Activated CD4-positive, alpha-beta T cell treated with anti-CD3 and anti-CD28 coated beads for 36 hours (primary cell): ENCODE results near the gene UAP1L1. TPM values are rescaled to one million over a fixed set of nuclear protein-coding genes. Genes with fewer than 3 reads are reported as not detected.
A peak's percentile ranks its signal among the peaks of the same experiment; 100 is the strongest.

ENCODE experiments used
- ATAC-seq: fragments of 200-7000 bp; cut with Tn5 transposase; one replicate; pipeline ENCODE4 v1.10.0; 2021; ENCODE audit warnings: mild to moderate bottlenecking, moderate library complexity
- CTCF ChIA-PET: fragments of 350-600 bp; sonication (Branson Sonifier 250); formaldehyde crosslinking; loops from one replicate; lab custom pipeline; 2021; ENCODE audit warnings: antibody characterized with exemption; lab: Charles Lee
- POLR2A ChIA-PET: fragments of 350-600 bp; sonication (Branson Sonifier 250); formaldehyde crosslinking; loops from one replicate; lab custom pipeline; 2021; ENCODE audit warnings: antibody characterized with exemption, inconsistent platforms; lab: Charles Lee
- DNase-seq: peaks from one replicate; pipeline ENCODE4 v3.0.0-alpha.2; 2020
- H3K27ac Mint-ChIP-seq: one replicate; pipeline ENCODE4 v1.8.0; 2021; ENCODE audit warnings: mixed read lengths
- H3K27me3 Mint-ChIP-seq: one replicate; pipeline ENCODE4 v1.8.0; 2021; ENCODE audit warnings: mixed read lengths
- H3K36me3 Mint-ChIP-seq: one replicate; pipeline ENCODE4 v1.8.0; 2021; ENCODE audit warnings: low read depth, mixed read lengths
- H3K4me1 Mint-ChIP-seq: one replicate; pipeline ENCODE4 v1.8.0; 2021; ENCODE audit warnings: mixed read lengths
- H3K4me3 Mint-ChIP-seq: one replicate; pipeline ENCODE4 v1.8.0; 2021; ENCODE audit warnings: mild to moderate bottlenecking, moderate library complexity, mixed read lengths
- H3K9me3 Mint-ChIP-seq: one replicate; pipeline ENCODE4 v1.8.0; 2021; ENCODE audit warnings: low read depth, mixed read lengths
- intact Hi-C, 2 experiments: fragments of 100-400 bp; cut with DNase I in 1 of 2; cut with micrococcal nuclease in 1 of 2; formaldehyde crosslinking; loops; one replicate each; pipeline versions ENCODE4 v1.14.2 to v1.15.1; 2022 to 2024; cut with DNase I, micrococcal nuclease
- total RNA-seq, 2 experiments: library from RNA; stranded (reverse); gene quantifications; one replicate each; pipeline ENCODE4 v1.2.3, GENCODE V29; 2021

The UAP1L1 gene
- total RNA-seq, 2 experiments from 2014 or later: 12.5 to 14.4 TPM

DNA sequence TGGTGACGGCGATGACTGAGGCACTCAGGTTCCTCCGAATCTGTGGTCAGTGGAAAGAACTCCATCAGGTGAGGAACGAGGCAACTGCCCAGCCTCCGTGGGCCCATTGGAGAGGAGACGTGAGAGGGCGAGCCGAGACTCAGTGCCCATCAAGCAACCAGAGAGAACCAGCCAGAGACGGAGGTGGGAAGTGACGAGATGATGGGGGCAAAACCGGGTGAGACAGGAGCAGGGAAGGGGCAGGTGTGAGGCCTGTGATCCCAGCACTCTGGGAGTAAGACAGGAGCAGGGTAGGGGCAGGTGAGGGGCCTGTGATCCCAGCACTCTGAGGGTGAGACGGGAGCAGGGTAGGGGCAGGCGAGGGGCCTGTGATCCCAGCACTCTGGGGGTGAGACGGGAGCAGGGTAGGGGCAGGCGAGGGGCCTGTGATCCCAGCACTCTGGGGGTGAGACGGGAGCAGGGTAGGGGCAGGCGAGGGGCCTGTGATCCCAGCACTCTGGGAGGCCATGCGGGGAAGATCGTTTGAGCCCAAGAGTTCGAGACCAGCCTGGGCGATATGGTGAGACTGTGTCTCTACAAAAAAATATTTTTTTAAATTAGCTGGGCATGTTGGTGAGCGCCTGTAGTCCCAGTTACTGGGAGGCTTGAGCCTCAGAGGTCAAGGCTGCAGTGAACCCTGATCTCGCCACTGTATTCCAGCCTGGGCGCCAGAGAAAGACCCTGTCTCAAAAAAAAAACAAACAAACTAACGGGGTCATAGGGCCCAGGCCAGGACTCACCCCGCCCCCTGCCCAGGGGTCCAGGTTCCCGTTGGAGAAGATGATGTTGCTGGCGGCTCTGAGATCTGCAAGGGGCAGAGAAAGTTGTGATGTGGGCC is 33.8 kb downstream of the UAP1L1 start:
- Mint-ChIP-seq H3K4me1 (peaks cover 5% of the 10 kb centered on the region), H3K4me3 (no peak overlapping the region), H3K27ac (no peak overlapping the region), H3K9me3 (no peaks in the 10 kb centered on the region), H3K36me3 (peaks cover 22% of the 10 kb centered on the region), H3K27me3 (no peaks in the 10 kb centered on the region)
- ChIA-PET CTCF (interaction anchor here (1.8 kb wide), 1 partner anchor 15 kb away, joined by 5 read pairs; no protein-coding TSS in a partner anchor), POLR2A (interaction anchor here (0.5 to 0.6 kb wide), 2 partner anchors 15 to 19 kb away, joined by 3 to 5 read pairs; no protein-coding TSS in a partner anchor)
- ATAC-seq: no peak
- DNase-seq: no peak
- intact Hi-C loops: no loop called here

DNA sequence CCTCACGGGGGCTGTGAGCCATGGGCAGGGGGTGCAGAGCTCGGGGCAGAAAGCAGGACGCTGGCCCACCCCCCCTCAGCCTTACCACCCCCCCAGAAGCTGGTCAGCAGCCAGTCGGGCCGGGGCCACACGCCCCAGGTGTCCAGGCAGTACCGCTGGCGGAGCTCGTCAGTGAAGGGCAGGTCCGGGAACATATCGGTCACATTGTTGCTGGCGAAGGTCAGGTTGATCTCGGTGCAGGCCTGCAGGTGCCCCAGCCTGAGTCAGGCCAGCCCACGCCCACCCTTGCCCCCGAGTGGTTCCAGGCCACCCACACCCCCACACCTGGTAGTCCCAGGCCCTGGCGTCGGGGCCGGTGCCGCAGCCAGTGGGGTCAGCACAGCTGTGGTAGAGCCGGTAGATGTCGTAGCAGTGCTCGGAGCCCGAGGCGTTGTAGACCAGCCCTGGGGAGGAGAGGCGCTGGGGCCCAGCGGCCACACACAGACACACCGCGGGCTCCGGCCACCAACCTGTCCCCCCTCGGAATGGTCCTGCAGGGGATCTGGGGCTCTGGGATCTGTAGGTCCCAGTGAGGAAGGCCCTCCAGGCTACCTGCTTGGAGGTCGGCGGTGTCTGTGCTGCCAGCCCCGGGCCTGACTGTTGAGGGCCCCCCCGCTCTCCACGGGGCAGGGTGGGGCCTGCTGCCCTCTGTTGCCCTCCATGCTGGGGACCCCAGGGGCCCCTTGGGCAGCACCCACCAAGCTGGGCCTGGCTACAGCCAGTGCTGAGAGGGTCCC is 34.7 kb downstream of the UAP1L1 start:
- DNase-seq (no peak), ATAC-seq (no peak)
- Mint-ChIP-seq H3K27ac (no peak overlapping the region), H3K36me3 (peaks cover 20% of the 10 kb centered on the region), H3K9me3 (no peaks in the 10 kb centered on the region), H3K27me3 (no peaks in the 10 kb centered on the region), H3K4me3 (no peak overlapping the region), H3K4me1 (peaks cover 5% of the 10 kb centered on the region)
- ChIA-PET CTCF (interaction anchor here (1.6 to 1.8 kb wide), 2 partner anchors 16 to 17 kb away, joined by 4 to 5 read pairs; no protein-coding TSS in a partner anchor), POLR2A (interaction anchor here (0.5 kb wide), 1 partner anchor 15 kb away, joined by 3 read pairs; no protein-coding TSS in a partner anchor)
- intact Hi-C loops: no loop called here

DNA sequence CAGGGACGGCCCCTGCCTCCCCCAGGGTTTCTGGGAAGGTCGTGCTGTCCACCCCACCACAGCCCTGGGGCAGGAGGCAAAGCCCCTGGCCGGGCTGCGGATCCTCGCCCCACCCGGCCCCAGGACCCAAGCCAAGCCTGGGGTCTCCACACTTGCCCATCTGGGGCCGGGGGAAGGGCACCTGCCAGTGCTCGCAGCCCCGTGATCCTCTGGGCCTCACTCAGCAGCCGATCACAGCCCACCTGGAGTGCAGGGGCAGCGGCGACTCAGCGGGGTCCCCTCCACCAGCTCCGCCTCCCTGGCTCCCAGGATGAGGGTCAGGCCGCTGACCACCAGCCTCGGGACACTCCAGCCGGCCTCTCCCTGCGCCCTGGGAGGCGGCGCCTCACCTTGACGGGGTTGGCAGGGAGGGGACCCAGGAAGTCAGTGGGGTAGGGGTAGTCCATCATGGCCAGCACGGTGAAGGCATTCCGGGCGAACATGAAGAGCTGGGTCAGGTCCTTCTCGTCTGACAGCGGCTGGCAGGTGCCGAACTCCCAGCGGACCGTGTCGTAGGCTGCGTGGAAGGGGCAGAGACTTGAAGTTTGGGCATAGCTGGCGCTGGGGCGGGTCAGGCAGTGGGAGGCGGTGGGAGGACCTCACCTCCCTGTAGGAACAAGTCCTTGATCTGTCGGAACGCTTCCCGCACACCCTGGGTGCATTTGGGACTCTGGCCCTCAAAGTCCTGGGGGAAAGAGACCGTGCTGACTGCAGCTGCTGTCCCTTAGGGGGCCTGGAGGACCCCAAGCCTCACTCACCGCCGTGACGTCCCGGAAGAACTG is 35.5 kb downstream of the UAP1L1 start:
- H3K36me3 Mint-ChIP-seq: peaks cover 20% of the 10 kb centered on the region
- H3K9me3 Mint-ChIP-seq: no peaks in the 10 kb centered on the region
- no peak for DNase-seq
- ChIA-PET POLR2A (interaction anchor here (0.5 kb wide), 1 partner anchor 120 kb away, joined by 3 read pairs; the partner anchor contains the start of gene PAXX), CTCF (interaction anchor here (1.2 to 1.8 kb wide), 3 partner anchors 16 to 36 kb away, joined by 3 to 5 read pairs (median 4); partner anchors contain the start of gene UAP1L1)
- H3K4me3 Mint-ChIP-seq: peak overlapping the region; percentile 72
- no peaks in the 10 kb centered on the region for H3K27me3 Mint-ChIP-seq
- intact Hi-C loops: no loop called here
- H3K4me1 Mint-ChIP-seq: peaks cover 5% of the 10 kb centered on the region
- no peak for ATAC-seq
- no peak overlapping the region for H3K27ac Mint-ChIP-seq

DNA sequence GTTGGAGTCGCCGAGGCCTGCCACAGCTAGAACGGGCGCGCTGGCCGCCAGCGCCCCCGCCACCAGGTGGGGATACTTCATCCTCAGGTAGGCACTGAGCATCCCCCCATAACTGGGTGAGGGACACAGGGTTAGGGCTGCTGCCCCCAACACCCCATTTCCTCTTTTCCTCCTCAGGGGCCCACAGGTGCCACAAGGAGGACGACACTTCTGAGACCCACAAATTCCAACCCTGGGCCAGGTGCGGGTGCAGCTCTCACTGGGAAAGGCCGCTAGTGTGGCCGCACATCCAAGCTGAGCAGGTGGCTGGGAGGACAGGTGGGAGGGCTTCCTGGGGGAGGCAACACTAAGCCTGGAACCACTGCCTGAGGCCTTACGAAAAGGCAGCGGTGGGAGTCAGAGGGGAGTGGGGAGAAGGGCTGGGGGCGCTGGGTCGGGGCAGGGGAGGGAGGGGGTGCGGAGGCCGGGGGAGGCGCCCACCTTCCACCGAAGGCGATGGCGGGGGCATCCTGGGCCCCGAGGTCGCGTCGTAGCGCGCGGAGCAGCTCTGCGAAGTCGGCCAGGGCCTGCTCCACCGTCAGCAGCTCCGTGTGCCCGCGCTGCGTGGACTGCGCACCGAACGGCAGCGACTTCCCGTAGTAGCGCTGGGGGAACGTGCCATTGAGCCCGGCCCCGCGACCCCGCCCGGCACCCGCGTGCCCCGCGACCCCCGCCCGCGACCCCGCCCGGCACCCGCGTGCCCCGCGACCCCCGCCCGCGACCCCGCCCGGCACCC is 36.3 kb downstream of the UAP1L1 start:
- Mint-ChIP-seq H3K4me3 (peak overlapping the region; percentile 72), H3K4me1 (peaks cover 5% of the 10 kb centered on the region), H3K36me3 (peaks cover 17% of the 10 kb centered on the region), H3K9me3 (no peaks in the 10 kb centered on the region), H3K27me3 (no peaks in the 10 kb centered on the region), H3K27ac (peak overlapping the region; percentile 51)
- ATAC-seq: peak; percentile 28
- DNase-seq: peak; percentile 62
- ChIA-PET CTCF (interaction anchor here (0.5 to 1.6 kb wide), 4 partner anchors 16 to 177 kb away, joined by 3 to 4 read pairs (median 3); partner anchors contain the start of gene UAP1L1), POLR2A (interaction anchor here (0.5 to 1.0 kb wide), 3 partner anchors 18 to 127 kb away, joined by 3 to 4 read pairs (median 3); partner anchors contain the start of gene PAXX)
- intact Hi-C loops: loop anchor here (1.0 to 2.0 kb wide), 7 partner anchors 16 to 110 kb away; partner anchors contain the start of genes ANAPC2 (in 1 of the 2), MAN1B1 (in 1 of the 2), NDOR1 (in 1 of the 2) and SSNA1 (in 1 of the 2)

DNA sequence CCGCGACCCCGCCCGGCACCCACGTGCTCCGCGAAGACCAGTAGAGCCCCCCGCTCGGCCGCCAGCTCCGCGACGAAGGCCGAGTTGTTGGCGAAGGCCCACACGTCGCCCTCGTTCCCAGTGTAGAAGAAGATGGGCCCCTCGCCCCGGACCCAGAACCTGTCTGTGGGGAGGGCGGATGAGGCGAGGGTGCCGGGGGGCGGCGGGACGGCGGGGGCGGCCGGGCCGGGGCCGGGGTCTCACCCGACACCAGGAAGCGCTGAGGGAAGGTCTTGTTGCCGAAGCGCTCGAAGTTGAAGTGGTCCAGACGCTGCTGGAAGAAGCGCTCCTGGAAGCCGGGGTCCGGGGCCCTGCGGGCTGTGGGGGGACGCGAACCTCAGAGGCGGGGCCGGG is 36.9 kb downstream of the UAP1L1 start:
- no peak overlapping the region for H3K27ac Mint-ChIP-seq

DNA sequence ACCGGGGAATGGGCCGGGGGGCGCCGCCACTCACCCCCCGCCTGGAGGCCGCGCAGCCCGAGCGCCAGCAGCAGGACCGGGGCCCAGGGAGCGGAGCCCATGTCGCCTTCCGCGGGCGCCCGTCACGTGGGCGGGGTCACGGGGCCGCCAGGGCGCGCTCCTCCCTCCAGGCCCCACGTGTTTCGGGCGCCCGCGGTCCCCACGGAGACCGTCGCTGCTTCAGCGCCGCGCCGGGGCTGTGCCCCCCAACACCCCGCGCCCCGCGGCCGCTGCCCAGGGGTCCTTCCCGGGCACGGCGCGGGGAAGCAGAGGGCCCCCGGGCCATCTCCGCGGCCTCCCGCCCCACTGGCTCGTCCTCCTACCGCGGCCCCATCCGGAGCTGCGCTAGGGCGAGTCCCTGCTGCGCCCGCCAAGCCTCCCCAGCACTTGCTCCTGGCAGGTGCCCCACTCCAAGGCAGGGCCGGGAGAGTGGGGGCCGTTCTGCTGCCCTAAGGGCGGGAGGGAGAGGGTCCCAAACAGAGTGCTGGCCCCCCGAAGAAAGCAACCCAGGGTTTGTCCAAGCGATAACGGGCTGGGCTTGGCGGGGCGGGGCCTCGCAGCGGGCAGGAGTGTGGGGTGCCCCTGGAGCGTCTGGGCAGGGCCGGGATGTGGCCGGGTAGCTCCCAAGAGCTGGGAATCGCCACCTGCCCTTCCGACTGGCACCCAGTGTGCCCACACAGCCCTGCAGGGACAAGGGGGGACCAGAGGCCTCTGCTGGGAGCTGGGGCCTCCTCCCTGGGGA is 37.5 kb downstream of the UAP1L1 start, which contains the start of gene DPP7:
Gene DPP7, minus strand, starts transcription at position 121 of the 781 bp plus-strand sequence. Its CDS starts 20 bp downstream, at position 101.
- Mint-ChIP-seq H3K27me3 (no peaks in the 10 kb centered on the region), H3K9me3 (no peaks in the 10 kb centered on the region), H3K4me3 (peak within 1 kb of the TSS; percentile 72), H3K36me3 (peaks cover 12% of the 10 kb centered on the region), H3K27ac (peak within 1 kb of the TSS; percentile 51), H3K4me1 (peaks cover 13% of the 10 kb centered on the region)
- peak; percentile 89 for DNase-seq
- ChIA-PET POLR2A (no interaction called here), CTCF (interaction anchor here (0.6 to 1.9 kb wide), 4 partner anchors 10 to 86 kb away, joined by 3 to 9 read pairs (median 5); no protein-coding TSS in a partner anchor)
- intact Hi-C loops: loop anchor here (1.0 to 2.0 kb wide), 7 partner anchors 14 to 108 kb away; partner anchors contain the start of genes ANAPC2 (in 1 of the 2), MAN1B1 (in 1 of the 2), NDOR1 (in 1 of the 2) and SSNA1 (in 1 of the 2)
- peak; percentile 90 for ATAC-seq

More for the DNA sequence above, 36.9 kb downstream of the UAP1L1 start:
- H3K36me3 Mint-ChIP-seq: peaks cover 12% of the 10 kb centered on the region
- H3K4me1 Mint-ChIP-seq: peaks cover 10% of the 10 kb centered on the region
- ATAC-seq: peak; percentile 9
- intact Hi-C loops: loop anchor here (1.0 to 2.0 kb wide), 7 partner anchors 15 to 109 kb away; partner anchors contain the start of genes ANAPC2 (in 1 of the 2), MAN1B1 (in 1 of the 2), NDOR1 (in 1 of the 2) and SSNA1 (in 1 of the 2)
- peak; percentile 39 for DNase-seq
- no peaks in the 10 kb centered on the region for H3K9me3 Mint-ChIP-seq
- ChIA-PET CTCF (interaction anchor here (0.5 to 1.9 kb wide), 4 partner anchors 15 to 177 kb away, joined by 3 to 9 read pairs (median 4); no protein-coding TSS in a partner anchor), POLR2A (interaction anchor here (1.0 kb wide), 2 partner anchors 18 to 126 kb away, joined by 3 to 4 read pairs; no protein-coding TSS in a partner anchor)
- peak overlapping the region; percentile 72 for H3K4me3 Mint-ChIP-seq
- no peaks in the 10 kb centered on the region for H3K27me3 Mint-ChIP-seq

DNA sequence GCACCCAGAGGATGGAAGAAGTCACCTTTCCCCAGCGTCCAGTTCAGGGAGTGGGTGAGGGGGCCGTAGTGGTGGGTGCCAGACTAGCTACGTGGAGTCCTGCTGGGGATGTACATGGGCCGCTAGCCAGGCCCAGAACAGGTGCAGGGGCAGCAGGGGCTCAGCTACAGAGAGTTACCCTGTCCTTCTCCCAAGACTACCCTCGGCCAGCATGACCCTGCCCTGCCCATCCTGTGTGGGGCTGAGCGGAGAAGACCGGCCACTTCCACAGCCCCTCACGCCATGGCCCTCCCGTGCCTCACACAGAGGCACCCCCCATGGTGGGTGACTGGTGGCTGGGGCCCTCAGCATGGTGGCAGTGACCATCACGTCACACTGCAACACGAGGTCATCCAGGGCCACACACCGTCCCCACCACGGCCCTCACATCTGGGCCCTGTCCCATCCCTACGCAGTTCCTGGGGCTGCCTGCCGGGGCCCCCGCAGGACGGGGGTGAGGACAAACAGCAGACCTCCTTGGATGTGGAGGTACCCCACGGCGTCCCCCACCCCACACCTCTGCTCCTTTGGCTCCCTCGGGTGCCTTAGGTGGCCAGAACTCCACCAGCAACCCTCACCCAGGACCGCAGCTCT is 38.2 kb downstream of the UAP1L1 start:
- Mint-ChIP-seq H3K4me3 (peak overlapping the region; percentile 48), H3K4me1 (peaks cover 13% of the 10 kb centered on the region), H3K27me3 (no peaks in the 10 kb centered on the region), H3K9me3 (no peaks in the 10 kb centered on the region), H3K36me3 (peaks cover 12% of the 10 kb centered on the region), H3K27ac (no peak overlapping the region)
- intact Hi-C loops: loop anchor here (2.0 kb wide), 2 partner anchors 21 to 73 kb away; partner anchors contain the start of genes ANAPC2 (in 1 of the 2) and SSNA1 (in 1 of the 2)
- ChIA-PET POLR2A (no interaction called here), CTCF (interaction anchor here (0.6 to 1.9 kb wide), 4 partner anchors 11 to 86 kb away, joined by 3 to 9 read pairs (median 5); no protein-coding TSS in a partner anchor)
- ATAC-seq: no peak
- DNase-seq: no peak

DNA sequence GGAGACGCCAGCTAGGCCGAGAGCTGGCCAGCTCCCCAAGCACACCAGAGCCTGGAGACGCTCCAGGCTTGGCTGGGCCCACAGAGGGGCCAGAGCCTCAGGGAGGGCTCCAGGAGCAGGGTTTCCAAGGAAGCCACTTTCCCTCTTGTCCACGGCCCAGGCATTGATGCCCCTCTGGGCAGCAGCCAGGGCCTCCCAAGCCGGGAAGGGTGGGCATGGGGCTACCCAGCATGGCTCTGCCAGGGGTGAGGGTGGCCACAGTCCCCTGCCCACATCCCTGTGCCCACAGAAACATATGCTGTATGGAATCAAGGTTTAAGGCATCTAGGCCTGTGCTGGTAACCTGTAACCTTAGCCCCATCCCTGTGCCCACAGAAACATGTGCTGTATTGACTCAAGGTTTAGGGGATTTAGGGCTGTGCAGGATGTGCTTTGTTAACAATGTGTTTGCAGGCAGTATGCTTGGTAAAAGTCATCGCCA is 38.8 kb downstream of the UAP1L1 start:
- no peaks in the 10 kb centered on the region for H3K9me3 Mint-ChIP-seq
- POLR2A ChIA-PET: no interaction called here
- DNase-seq: no peak
- no peak overlapping the region for H3K4me3 Mint-ChIP-seq
- no peak overlapping the region for H3K27ac Mint-ChIP-seq
- no peaks in the 10 kb centered on the region for H3K27me3 Mint-ChIP-seq
- peaks cover 13% of the 10 kb centered on the region for H3K4me1 Mint-ChIP-seq
- CTCF ChIA-PET: interaction anchor here (1.3 to 1.9 kb wide), 2 partner anchors 14 to 20 kb away, joined by 5 to 9 read pairs; no protein-coding TSS in a partner anchor
- ATAC-seq: no peak
- H3K36me3 Mint-ChIP-seq: peaks cover 9% of the 10 kb centered on the region
- intact Hi-C loops: no loop called here
